ENCODE data around the gene SPAG5. TPM values are rescaled to one million over a fixed set of nuclear protein-coding genes. Genes with fewer than 3 reads are reported as not detected.
A peak's percentile ranks its signal among the peaks of the same experiment; 100 is the strongest.

Gene SPAG5, protein sequence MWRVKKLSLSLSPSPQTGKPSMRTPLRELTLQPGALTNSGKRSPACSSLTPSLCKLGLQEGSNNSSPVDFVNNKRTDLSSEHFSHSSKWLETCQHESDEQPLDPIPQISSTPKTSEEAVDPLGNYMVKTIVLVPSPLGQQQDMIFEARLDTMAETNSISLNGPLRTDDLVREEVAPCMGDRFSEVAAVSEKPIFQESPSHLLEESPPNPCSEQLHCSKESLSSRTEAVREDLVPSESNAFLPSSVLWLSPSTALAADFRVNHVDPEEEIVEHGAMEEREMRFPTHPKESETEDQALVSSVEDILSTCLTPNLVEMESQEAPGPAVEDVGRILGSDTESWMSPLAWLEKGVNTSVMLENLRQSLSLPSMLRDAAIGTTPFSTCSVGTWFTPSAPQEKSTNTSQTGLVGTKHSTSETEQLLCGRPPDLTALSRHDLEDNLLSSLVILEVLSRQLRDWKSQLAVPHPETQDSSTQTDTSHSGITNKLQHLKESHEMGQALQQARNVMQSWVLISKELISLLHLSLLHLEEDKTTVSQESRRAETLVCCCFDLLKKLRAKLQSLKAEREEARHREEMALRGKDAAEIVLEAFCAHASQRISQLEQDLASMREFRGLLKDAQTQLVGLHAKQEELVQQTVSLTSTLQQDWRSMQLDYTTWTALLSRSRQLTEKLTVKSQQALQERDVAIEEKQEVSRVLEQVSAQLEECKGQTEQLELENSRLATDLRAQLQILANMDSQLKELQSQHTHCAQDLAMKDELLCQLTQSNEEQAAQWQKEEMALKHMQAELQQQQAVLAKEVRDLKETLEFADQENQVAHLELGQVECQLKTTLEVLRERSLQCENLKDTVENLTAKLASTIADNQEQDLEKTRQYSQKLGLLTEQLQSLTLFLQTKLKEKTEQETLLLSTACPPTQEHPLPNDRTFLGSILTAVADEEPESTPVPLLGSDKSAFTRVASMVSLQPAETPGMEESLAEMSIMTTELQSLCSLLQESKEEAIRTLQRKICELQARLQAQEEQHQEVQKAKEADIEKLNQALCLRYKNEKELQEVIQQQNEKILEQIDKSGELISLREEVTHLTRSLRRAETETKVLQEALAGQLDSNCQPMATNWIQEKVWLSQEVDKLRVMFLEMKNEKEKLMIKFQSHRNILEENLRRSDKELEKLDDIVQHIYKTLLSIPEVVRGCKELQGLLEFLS
- total RNA-seq: 100 to 1,000 TPM; 151 to 197 TPM

DNA sequence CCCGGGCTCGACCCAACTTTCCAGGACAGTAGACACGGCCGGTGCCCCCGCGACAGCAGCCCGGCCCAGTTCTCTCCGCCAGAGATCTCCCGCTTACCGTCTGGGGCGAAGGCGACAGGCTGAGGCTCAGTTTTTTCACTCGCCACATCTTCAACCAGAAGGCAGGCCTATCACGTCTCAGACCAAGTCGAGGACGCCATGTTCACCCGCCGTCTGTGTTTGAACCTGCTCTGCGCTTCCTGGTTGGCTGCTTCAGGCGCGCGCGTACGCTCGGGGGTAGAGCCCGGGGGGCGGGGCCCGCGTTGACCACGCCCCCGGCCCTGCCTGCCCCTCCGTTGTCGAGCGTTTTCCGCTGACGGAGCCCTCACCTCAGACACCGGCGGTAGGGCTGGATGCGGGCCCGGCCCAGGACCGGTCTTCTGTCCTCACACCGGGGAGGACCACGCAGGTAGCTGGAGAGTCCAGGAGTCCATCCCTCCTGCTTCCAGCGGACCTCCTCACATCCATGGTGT is at the start of gene SPAG5:
Gene SPAG5 (minus strand): TSS at position 227 of the 512 bp plus-strand sequence. CDS start 79 bp downstream, at position 148.
- peaks cover 20% of the 10 kb centered on the region for H3K4me1 Mint-ChIP-seq
- CTCF ChIA-PET: interaction anchor here (0.9 to 1.5 kb wide), 9 partner anchors 14 to 63 kb away, joined by 3 to 8 read pairs (median 4); partner anchors contain the start of genes ALDOC, BLTP2, SDF2 and SUPT6H
- peak within 1 kb of the TSS; percentile 92 for H3K4me3 Mint-ChIP-seq
- ATAC-seq: peak; percentile 93
- H3K36me3 Mint-ChIP-seq: peaks cover 12% of the 10 kb centered on the region
- peak within 1 kb of the TSS; percentile 99 for H3K27ac Mint-ChIP-seq
- H3K9me3 Mint-ChIP-seq (ENCODE audit: low read depth): no peaks in the 10 kb centered on the region
- no peaks in the 10 kb centered on the region for H3K27me3 Mint-ChIP-seq
- peak; percentile 96 for DNase-seq

DNA sequence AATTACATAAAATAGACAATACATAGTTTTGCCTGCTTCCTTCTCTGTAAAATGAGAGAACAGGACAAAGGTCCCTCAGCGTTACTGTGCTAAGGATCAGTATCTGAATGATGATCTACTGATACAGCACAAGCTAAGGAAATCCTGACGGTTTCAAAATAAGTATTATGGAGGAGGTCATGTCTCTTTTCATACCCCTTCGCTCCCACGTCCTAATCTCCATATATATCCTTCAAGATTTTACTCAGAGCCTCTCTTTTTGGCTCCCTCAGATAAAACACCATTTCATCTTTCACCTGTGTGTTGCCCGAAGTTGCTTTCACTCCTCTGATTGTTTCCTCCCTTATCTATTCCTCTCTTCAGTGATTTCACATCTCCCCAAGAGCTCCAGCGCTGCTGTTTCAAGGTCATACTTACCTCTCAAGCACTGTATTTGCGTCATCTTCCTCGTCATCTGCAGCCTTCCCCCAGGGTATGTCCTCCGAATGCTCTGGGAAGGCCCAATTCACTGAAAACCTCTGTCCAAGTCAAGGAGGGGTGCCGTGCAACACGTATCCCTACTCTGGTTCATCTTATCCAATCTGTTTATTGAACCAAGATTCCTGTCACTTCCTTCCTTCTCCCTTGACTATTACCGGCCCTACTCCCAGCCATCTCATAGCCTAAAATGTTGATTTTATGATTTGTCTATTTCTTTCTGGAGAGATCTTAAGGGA is 47.4 kb upstream of the SPAG5 start:
- Mint-ChIP-seq H3K9me3 (ENCODE audit: low read depth) (no peaks in the 10 kb centered on the region), H3K36me3 (peaks cover 30% of the 10 kb centered on the region), H3K4me3 (peak overlapping the region; percentile 86), H3K4me1 (peaks cover 38% of the 10 kb centered on the region), H3K27ac (peak overlapping the region; percentile 92), H3K27me3 (no peaks in the 10 kb centered on the region)
- ATAC-seq (no peak), DNase-seq (no peak)
- CTCF ChIA-PET: interaction anchor here (0.8 to 8.5 kb wide), 19 partner anchors 8 to 103 kb away, joined by 3 to 102 read pairs (median 5); partner anchors contain the start of genes NEK8, PROCA1, RPL23A and SDF2

DNA sequence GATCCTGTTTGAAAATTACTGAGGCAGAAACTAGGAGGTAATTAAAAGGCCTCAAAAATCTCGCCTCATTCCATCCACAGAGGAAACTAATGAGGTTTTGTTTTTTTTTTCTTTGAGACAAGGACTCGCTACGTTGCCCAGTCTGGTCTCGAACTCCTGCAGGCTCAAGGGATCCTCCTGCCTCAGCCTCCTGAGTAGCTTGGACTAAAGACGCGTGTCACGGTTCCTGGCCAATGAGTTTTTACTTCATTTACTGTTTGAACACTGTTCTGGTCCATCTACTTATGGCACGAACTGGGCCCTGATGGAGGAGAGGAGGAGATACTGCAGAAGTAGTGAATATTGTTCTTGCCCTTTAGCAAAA is 46.7 kb upstream of the SPAG5 start:
- no peaks in the 10 kb centered on the region for H3K27me3 Mint-ChIP-seq
- ATAC-seq (no peak), DNase-seq (peak; percentile 45)
- H3K4me1 Mint-ChIP-seq: peaks cover 38% of the 10 kb centered on the region
- peaks cover 29% of the 10 kb centered on the region for H3K36me3 Mint-ChIP-seq
- CTCF ChIA-PET: interaction anchor here (0.8 to 8.5 kb wide), 15 partner anchors 10 to 307 kb away, joined by 3 to 102 read pairs (median 6); partner anchors contain the start of genes NEK8, PROCA1, RPL23A and SDF2
- H3K4me3 Mint-ChIP-seq: peak overlapping the region; percentile 86
- H3K9me3 Mint-ChIP-seq (ENCODE audit: low read depth): no peaks in the 10 kb centered on the region
- peak overlapping the region; percentile 92 for H3K27ac Mint-ChIP-seq

DNA sequence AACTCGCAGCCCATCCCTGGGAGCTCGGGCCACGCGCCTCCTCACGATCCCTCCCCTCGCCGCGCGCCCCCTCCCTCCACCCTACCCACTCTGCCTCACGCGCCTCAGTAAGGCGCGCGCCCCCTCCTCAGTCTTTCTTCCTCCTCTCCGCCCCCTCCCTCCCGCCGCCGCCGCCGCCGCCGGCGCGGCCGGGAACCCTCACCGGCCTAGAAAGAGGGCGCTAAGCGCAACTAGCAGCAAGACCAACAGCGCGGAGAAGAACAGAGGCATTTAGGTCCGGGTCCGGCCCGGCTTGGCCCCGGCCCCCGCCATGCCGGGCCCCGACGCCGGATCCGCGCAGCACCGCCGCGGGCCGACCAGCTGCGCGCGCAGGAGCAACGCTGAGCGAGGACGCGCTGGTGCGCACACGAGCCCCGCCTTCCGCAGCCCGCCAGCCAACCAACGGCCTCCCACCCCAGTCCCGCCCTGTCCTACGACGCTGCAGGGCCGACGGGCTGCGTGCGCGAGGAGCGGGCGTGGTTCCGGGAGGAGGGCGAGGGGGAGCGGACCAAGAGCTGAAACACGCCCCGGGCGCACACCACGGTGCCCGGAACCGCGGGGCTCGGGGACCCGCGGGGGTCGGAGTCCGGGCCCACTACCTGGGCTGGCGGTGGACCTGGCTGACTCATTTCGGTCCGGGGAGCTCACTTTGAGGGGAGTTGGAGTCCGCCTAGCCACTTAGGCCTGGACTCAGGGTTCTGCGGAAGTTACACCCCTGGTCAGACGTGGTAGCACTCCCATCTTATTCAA is 46.2 kb upstream of the SPAG5 start, which contains the start of gene BLTP2:
Gene BLTP2 (minus strand): TSS at position 372 of the 789 bp plus-strand sequence. CDS start 102 bp downstream, at position 270.
- CTCF ChIA-PET: interaction anchor here (0.7 to 8.5 kb wide), 21 partner anchors 11 to 309 kb away, joined by 3 to 102 read pairs (median 5); partner anchors contain the start of genes ALDOC, NEK8, PIGS and PROCA1
- Mint-ChIP-seq H3K36me3 (peaks cover 31% of the 10 kb centered on the region), H3K9me3 (ENCODE audit: low read depth) (no peaks in the 10 kb centered on the region), H3K4me1 (peaks cover 38% of the 10 kb centered on the region), H3K27ac (peak within 1 kb of the TSS; percentile 92), H3K27me3 (no peaks in the 10 kb centered on the region), H3K4me3 (peak within 1 kb of the TSS; percentile 86)
- DNase-seq (peak; percentile 98), ATAC-seq (peak; percentile 98)

DNA sequence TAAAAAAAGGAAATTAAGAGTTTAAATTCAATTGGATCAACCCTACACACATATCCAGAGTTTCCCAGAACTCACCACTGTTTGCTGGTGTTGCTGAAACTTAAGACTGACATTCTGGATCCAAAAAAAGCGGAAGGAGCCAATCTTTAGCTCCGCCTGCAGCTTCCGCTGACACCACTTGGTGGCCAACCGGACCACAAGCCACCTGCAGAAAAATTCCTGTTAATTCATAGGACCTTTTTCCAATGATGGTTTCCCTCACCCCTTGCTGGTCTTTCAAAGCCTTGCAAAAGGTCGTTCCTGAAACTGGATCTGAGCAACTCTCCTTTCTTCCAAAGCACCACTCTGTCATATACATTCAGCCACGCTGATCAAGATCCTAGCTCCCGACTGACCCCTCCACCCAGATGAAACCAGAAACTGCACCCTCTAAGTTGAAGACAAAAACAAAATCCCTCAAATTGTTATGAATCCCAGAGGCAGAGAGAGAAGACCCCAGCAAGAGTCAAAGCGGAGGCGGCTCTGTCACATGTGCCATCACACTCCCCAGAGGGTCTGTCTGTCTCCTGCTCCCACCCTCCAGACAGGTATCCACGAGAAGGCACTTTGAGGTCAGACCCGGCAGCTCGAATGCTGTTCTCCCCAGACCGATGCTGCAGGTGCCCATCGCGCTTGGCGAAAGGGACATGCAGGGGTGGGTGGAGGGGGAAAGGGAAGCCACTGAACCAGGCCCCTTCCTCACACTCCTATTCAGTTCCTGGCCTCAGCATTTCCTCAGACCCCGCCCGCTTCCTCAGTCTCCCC is 45.4 kb upstream of the SPAG5 start:
- peaks cover 38% of the 10 kb centered on the region for H3K36me3 Mint-ChIP-seq
- CTCF ChIA-PET: interaction anchor here (0.7 to 8.5 kb wide), 23 partner anchors 18 to 309 kb away, joined by 3 to 102 read pairs (median 6); partner anchors contain the start of genes ALDOC, NEK8, PIGS and PROCA1
- peak overlapping the region; percentile 86 for H3K4me3 Mint-ChIP-seq
- peak overlapping the region; percentile 84 for H3K27ac Mint-ChIP-seq
- H3K27me3 Mint-ChIP-seq: no peaks in the 10 kb centered on the region
- H3K9me3 Mint-ChIP-seq (ENCODE audit: low read depth): no peaks in the 10 kb centered on the region
- peak; percentile 2 for ATAC-seq
- peak; percentile 66 for DNase-seq
- H3K4me1 Mint-ChIP-seq: peaks cover 38% of the 10 kb centered on the region

DNA sequence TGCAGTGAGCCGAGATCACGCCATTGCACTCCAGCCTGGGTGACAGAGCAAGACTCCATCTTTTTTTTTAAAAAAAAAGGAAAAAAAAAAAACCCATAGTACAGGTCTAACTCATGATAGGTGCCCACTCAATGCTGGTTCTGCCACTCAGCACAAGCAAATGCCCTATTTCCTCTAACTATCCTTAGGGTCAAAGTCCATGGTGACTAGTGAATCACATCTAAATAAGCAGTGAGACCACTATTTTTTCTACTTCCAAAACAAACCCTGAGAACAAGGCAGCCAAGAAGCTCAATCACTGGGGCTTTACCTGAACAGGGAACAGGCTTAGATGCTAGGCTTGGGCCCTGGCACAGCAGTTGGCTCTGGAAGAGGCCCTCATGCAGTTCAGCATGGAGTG is 42.8 kb upstream of the SPAG5 start:
- Mint-ChIP-seq H3K27ac (no peak overlapping the region), H3K4me1 (peaks cover 29% of the 10 kb centered on the region), H3K27me3 (no peaks in the 10 kb centered on the region), H3K4me3 (no peak overlapping the region), H3K36me3 (peaks cover 50% of the 10 kb centered on the region), H3K9me3 (ENCODE audit: low read depth) (no peaks in the 10 kb centered on the region)
- DNase-seq: no peak
- ATAC-seq: no peak
- CTCF ChIA-PET: interaction anchor here (0.6 to 1.4 kb wide), 2 partner anchors 42 to 101 kb away, joined by 3 to 4 read pairs; no protein-coding TSS in a partner anchor

DNA sequence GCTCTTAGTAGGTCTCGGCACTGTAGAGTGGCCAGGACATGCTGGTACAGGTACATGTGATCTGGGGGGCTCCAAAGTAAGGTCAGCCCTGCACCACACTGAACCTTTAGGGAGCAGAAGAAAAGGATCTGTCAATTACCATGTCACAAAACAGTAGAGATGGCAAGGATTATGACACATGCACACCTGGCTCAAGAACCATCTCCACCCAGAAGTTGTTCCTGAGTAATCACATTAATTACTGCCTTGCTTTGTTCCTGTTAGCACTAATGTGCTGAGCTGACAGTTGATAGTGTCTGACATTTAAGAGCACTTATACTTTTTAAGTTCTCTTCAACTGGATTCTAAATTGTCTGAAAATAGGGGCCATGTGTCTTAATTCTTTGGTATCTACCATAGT is 36.7 kb upstream of the SPAG5 start:
- DNase-seq: no peak
- no peak overlapping the region for H3K4me3 Mint-ChIP-seq
- ATAC-seq: no peak
- H3K36me3 Mint-ChIP-seq: peaks cover 74% of the 10 kb centered on the region
- H3K27ac Mint-ChIP-seq: no peak overlapping the region
- H3K27me3 Mint-ChIP-seq: no peaks in the 10 kb centered on the region
- peaks cover 4% of the 10 kb centered on the region for H3K4me1 Mint-ChIP-seq
- no peaks in the 10 kb centered on the region for H3K9me3 Mint-ChIP-seq (ENCODE audit: low read depth)
- CTCF ChIA-PET: interaction anchor here (1.2 kb wide), 1 partner anchor 17 kb away, joined by 3 read pairs; no protein-coding TSS in a partner anchor

DNA sequence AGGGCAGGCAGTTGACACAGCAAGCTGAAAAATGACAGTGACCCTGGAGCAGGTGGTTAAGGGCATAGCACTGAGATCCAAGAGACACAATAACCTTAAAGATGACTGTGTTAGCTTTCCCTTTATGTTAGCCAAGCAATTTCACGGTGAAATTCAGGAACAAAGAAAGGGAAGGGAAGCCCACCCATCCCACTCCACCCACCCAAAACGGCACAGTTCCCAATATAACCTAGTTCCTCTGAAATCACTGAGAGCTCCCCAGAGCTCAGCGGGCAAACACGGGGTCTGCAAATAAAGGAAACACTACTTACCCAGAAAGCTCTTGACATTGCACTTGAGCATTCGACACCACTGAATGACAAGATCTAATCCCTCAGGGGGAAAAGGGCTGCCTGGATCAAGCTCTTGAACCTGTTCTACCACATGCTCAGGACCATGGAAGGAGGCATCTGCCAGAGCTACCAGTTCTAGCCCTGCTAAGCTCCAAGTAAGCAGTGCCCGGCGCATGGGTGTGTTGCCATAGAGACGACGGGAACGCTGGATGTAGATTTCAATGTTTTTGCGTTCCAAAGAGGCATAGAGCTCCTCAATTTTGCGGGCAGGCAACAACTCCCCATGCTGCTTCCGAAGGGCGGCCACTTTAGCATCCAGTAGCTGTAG is 35.5 kb upstream of the SPAG5 start:
- Mint-ChIP-seq H3K4me3 (no peak overlapping the region), H3K4me1 (peaks cover 4% of the 10 kb centered on the region), H3K27me3 (no peaks in the 10 kb centered on the region), H3K27ac (no peak overlapping the region), H3K36me3 (peaks cover 66% of the 10 kb centered on the region), H3K9me3 (ENCODE audit: low read depth) (no peaks in the 10 kb centered on the region)
- DNase-seq: no peak
- CTCF ChIA-PET: interaction anchor here (1.1 to 1.4 kb wide), 3 partner anchors 15 to 21 kb away, joined by 3 to 5 read pairs (median 5); no protein-coding TSS in a partner anchor
- ATAC-seq: no peak

DNA sequence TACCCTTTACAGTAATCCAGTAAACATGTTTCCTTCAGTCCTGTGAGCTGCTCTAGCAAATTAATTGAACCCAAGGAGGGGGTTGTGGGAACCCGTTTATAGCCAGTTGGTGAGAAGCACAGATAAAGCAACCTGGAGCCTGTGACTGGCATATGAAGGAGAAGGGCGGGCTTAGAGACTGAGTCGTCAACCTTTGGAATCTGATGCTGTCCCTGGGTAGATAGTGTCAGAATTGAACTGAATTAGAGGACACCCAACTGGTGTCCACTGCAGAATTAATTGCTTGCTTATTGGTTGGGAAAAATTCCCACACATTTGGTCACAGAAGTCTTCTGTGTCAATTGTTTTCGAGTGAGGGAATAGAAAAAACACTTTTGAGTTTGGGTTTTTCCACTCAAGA is 28.0 kb upstream of the SPAG5 start:
- no peak overlapping the region for H3K4me3 Mint-ChIP-seq
- H3K36me3 Mint-ChIP-seq: peaks cover 44% of the 10 kb centered on the region
- no peak for DNase-seq
- ATAC-seq: no peak
- H3K4me1 Mint-ChIP-seq: no peaks in the 10 kb centered on the region
- no peaks in the 10 kb centered on the region for H3K9me3 Mint-ChIP-seq (ENCODE audit: low read depth)
- H3K27me3 Mint-ChIP-seq: no peaks in the 10 kb centered on the region
- H3K27ac Mint-ChIP-seq: no peak overlapping the region
- CTCF ChIA-PET: interaction anchor here (1.4 to 1.7 kb wide), 2 partner anchors 16 to 55 kb away, joined by 4 read pairs; no protein-coding TSS in a partner anchor

DNA sequence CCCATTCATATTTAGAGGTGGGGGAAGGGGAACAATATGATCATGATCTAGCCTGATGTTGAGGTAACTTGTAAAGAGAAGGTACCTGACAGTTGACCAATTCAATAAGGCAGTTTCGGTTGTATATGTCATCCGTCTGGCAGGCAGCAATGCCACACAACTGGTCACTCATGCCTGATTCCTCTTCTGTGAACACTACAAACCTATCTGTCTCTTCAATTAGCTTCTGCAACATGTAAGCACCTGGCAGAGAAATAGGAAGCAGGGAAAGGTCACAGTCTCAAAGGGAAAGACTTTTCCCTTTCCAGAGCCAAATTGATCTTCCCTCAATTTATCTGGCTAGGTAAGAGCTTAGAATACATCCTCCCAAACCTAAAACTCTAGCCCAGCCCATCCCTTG is 25.3 kb upstream of the SPAG5 start:
- H3K36me3 Mint-ChIP-seq: peaks cover 53% of the 10 kb centered on the region

More for the DNA sequence above, 25.3 kb upstream of the SPAG5 start:
- Mint-ChIP-seq H3K27ac (no peak overlapping the region), H3K4me1 (no peaks in the 10 kb centered on the region), H3K9me3 (ENCODE audit: low read depth) (no peaks in the 10 kb centered on the region), H3K27me3 (no peaks in the 10 kb centered on the region), H3K4me3 (no peak overlapping the region)
- CTCF ChIA-PET: interaction anchor here (0.6 to 1.0 kb wide), 2 partner anchors 23 to 138 kb away, joined by 3 read pairs; no protein-coding TSS in a partner anchor
- ATAC-seq (no peak), DNase-seq (no peak)

All from activated CD8-positive, alpha-beta memory T cell treated with anti-CD3 and anti-CD28 coated beads, Interleukin-2, amount 10 ng/mL, durations not matched to agents 7 days and 5 days (primary cell).